ENCODE results near the gene SLC26A1.
"Not testable (repeated sequence)": the region's sequence is repeated elsewhere in the genome, so short reads cannot be mapped to it uniquely, and the experiment has no call there.

The SLC26A1 gene

DNA sequence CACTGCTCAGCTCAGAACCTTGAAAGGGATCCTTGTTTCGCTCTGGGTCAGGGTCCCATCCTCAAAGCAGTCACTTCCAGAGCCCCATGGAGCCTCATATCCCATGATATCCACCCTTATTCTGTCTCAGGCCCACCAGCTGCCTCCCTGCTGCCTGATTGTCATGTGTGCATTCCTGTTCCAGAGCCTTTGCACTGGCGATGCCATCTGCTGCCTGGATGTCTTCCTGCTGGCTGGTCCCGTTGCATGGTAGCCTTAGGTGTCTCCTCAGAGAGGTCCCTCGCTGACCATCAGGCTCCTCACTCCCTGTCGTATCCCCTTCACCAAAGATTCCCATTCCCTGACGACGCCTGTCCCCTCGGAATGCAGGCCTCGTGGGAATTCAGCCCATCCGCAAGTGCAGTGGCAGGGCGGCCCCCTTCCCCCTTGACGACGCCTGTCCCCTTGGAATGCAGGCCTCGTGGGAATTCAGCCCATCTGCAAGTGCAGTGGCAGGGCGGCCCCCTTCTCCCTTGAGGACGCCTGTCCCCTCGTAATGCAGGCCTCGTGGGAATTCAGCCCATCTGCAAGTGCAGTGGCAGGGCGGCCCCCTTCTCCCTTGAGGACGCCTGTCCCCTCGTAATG lies 6.1 kb upstream of the SLC26A1 start:
- in situ Hi-C loops (cut with MboI; ENCODE audit: low sequenced_read_pairs), result not testable (repeated sequence)

DNA sequence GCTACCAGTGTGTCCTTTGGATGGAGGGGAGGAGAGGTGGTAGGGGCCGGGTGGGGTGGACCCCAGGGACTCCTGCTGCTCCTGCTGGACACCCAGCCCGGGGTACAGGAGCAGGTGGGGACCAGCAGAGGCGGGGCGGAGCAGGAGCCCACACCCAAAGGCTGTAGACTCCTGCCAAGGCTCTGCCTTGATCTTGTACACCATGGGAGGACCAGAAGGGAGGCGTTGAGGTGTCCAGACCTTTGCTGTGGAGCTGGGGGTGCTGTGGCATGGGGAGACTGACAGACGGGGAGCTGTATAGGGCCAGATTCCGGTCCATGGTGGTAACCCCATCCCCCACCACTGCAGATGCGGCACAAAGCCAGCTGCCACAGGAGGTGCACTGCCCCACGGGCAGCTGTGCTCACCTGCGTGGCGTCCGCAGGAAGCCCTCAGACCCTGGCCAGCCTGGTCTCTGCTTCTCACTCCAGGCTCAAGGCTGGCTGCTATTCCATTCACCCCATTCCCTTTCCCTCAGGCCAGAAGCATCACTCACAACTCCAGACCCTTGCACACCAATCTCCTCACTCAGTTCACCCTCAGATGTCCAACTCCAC lies 5.0 kb upstream of the SLC26A1 start:
- in situ Hi-C loops (cut with MboI; ENCODE audit: low sequenced_read_pairs), result no loop called here

DNA sequence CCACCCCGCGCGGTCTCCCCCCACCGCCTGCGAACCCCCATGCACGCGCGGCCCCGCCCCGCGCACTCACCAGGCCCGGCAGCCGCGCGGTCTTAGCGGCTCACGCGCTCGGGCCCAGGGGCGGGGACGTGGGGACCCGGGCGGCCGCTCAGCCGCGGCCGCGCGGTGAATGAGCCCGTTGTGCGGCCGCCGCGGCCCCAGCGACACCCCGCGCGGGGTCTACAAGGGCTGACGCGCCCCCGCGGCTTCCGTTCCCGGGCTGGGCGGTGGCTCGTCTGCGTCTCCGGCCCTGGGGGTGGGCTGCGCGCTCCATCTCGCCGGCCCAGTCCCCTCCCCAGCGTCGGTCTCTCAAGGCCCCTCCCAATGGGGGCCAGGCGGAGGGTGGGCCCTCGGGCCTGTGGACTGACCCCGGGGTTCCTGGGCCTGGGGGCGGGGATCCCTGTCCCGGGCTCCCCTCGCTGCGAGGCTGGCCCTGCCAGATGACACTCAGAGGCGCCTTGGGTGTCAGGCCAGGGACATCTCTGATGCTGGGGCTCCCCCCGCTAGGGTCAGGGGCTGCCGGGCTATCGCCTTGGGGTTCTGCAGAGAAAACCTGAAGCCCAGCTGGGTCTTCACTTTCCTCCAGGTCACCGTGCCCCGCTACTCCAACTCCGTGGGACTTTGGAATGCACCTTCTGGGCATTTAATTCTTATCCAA lies 4.3 kb upstream of the SLC26A1 start:
- in situ Hi-C loops (cut with MboI; ENCODE audit: low sequenced_read_pairs), result no loop called here

DNA sequence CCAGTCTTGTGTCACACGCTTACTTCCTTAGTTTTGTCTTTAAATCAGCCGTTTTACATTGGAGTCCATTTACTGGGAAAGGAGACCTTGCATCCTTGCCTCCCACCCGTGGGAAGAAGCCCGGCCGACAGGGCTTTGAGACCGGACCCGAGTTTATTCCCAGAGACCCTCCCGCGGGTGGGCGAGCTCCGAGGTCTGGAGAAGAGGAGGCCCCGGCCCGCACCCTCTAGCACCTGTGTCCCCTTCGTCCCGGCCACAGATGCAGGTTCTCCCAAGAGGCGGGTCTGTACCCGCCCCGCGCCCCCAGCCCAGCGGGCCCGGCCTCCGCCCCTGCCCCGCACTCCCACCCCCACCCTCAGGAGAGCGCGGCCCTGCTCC lies 3.8 kb upstream of the SLC26A1 start:
- in situ Hi-C loops (cut with MboI; ENCODE audit: low sequenced_read_pairs), result no loop called here

DNA sequence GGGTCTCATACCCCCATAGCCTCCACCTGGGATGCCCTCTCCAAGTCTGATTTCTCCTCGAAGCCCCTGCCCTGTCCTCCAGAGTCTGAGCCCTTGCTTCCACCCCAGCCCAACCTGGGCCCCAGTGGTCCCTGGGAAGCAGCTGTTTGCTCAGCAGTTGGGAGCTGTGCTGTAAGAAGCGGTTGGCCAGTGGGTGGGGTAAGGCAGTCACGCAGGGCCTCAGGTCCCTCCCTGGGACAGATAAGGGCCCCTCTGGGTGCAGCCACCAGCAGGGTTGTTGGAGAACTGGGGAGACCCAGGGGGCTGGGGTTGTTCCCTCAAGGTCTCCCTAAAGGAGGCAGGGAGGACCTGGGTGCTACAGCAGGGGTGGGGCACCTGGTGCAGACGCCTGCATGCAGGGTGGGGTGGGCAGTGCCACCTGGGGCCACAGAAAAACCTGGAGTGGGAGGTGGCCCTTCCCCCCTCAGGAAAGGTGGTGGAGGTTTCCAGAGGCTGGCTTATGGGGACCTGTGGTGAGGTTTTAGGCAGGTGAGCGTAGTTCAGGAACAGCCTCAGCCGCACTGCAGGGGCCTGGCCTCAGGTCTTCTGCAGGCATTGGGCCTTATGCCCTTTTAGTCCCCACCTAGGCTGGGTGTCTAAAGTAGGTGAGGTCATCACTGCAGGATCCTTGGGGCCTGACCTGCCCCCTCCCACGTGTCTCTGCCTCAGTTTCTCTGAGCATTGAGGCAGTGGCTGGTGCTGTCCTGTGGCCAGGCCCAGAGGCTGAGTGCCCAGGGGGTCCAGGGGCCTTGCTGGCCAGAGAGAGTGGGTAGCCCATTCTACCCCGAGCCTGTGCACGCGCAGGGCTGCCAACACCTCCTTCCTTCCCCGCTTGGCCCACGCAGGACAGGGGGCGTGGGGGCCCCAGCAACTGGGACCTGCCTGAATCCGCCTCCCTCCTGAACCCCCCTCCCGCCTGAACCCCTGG lies 3.1 kb upstream of the SLC26A1 start:
- in situ Hi-C loops (cut with MboI; ENCODE audit: low sequenced_read_pairs), result no loop called here

DNA sequence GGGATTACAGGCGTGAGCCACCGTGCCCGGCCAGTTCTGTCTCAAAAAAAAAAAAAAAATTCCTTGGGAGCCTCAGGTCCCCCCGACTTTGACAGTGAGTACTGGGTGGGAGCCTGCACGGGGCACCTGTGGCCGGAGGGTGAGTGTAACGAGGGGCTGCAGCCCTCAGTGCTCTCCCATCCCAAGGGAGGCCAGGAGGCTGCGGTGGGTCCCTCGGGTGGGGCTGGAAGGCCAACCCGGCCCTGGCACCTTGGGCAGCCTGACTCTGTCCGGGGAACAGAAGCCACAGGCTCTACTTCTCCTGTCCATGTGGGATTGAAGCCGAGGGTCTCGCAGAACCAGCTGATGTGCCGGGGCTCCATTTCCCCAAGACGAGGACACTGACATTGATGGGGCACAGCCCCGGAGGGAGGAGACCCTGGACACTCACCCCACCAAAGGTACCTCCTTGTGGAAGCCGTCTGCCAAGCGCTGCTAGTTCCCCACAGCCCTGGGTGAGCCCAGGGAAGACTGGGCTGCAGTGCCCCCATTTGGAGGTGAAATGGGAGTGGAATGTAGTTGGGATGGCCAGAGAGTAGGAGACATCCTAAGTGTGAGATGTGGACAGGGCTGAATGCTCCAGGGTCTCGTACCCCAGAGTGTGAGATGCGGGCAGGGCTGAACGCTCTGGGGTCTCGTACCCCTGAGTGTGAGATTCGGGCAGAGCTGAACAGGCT lies 2.3 kb upstream of the SLC26A1 start:
- in situ Hi-C loops (cut with MboI; ENCODE audit: low sequenced_read_pairs), result no loop called here

DNA sequence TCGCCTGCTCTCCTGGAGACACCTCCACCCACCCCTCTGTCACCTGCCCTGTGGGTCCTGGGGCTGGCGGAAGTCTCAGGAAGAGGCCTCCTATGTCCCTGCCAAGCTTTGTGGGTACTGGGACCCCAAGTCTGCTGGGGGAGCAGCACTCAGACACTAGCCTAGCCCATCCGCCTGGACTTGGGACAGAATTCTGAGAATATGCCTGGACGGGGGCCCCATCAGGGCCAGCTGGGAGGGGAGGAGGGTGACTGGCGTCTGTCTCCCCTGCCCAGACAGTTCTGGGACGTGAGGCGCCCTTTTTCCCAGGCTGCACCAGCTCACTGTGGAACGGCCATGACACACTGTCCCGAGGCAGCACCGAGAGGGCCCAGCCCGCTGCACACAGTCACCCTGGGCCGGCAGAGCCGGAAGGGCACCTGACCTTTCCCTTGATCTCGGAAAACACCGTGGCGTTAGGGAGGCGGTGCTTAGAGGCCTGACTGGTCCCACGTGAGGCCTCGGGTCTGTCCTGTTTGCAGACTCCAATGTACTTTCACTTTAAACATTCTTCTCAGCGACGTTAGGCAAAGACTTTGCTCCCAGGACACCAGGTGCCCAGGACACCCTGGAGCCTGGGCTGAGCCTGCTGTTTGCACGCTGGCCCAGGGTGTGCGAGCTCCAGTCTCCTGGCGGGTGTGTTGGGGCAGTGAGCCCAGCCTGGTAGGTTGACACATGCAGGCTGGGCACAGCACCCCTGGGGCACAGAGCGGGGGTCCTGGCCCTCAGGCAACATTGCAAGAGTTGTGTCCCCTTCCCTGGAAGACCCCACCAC lies 700 bp downstream of the SLC26A1 start:
- in situ Hi-C loops (cut with MboI; ENCODE audit: low sequenced_read_pairs), result no loop called here

DNA sequence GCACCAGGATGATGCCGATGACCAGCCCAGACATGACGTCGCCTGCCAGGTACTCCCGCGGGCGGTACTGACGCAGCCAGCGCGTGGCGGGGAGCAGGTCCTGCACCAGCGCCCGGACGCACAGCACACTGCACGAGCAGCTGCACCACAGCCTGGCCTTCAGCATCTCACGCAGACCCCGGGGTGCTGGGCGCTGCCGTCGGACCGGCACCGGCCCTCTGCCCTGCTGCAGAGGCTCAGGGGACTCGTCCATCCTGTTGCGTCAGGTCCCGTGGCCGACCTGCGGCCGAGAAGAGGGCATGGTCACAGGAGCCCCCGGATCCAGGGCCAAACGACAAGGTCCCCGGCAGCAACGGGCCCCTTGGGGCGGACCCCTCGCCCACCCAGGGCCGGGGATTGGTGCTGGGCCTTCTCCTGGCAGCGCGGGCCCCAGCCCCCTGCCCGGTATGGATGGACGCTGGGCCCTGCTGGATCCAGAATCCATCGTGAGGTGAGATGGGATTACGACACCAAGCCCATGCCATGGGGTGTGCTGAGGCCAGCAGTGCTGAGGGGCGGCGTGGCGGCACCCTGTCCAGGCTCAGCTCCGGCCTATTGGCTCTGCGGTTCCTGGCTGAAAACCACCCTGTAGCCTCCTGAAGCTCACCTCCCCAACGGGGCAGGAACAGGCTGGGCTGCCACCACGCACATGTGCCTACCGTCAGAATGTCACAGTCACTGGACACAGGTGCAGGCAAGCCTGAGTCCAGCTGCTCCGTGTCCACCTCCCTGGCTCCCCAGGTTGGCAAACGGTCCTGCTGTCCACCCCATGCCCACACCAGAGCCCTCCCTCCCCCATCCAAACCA lies 1.5 kb downstream of the SLC26A1 start:
- in situ Hi-C loops (cut with MboI; ENCODE audit: low sequenced_read_pairs), result no loop called here

DNA sequence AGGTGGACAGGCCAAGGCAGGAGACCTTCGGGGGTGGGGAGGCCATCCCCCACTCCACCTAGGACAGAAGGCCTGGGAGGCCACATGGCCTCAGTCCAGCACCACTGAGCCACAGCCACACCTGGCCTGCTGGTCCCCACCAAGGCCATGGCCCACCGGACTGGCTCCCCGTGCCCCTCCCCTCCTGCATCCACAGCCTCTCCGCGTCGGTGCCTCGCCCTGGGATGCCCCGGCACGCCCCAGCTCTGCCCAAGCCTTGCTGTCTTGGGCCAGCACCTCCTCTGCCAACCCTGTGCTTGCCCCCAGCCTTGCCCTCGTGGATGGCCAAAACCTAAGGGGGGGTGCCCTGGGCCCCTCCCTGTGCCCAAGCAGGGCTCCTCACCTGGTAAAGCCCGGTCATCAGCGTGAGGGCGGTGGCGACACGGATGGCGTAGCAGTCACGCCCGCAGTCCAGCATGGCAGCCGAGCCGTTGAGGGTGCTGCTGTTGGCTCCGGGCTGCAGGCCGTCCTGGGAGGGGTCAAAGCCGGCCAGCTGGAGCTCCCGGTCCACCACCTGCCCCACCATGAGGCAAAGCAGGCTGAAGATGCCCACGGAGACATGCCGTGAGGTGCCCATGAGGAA lies 2.3 kb downstream of the SLC26A1 start:
- in situ Hi-C loops (cut with MboI; ENCODE audit: low sequenced_read_pairs), result no loop called here

DNA sequence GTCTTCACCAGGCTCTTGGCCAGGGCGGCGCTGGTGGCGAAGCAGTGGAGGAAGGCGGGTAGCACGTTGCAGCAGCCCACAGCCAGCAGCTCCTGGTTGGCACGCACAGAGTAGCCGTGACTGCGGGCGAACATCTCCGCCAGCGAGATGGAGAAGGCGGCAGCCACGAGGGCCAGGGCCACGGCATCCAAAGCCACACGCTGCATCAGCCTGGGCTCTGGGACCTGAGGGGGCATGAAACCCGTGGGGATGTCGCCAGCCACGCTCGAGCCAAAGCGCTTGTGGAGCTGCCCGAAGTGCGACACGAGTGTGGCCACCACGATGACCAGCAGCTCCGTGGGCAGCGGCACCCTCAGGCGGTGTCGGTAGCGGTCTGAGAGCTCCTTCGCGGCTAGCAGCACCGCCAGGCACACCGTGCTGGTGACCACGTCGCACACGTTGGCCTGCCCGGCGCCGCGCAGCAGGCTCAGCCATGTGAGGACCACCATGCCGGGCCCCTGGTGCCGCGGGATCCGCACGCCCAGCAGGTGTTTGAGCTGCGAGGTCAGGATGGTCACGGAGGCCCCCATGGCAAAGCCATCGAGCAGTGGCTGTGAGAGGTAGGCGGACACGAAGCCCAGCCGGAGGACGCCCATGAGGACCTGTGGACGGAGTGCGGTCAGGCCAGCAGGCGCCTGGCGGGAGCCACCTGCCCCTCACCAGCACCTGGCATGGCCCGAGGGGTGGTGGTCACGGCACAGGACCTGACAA lies 3.3 kb downstream of the SLC26A1 start:
- in situ Hi-C loops (cut with MboI; ENCODE audit: low sequenced_read_pairs), result no loop called here

DNA sequence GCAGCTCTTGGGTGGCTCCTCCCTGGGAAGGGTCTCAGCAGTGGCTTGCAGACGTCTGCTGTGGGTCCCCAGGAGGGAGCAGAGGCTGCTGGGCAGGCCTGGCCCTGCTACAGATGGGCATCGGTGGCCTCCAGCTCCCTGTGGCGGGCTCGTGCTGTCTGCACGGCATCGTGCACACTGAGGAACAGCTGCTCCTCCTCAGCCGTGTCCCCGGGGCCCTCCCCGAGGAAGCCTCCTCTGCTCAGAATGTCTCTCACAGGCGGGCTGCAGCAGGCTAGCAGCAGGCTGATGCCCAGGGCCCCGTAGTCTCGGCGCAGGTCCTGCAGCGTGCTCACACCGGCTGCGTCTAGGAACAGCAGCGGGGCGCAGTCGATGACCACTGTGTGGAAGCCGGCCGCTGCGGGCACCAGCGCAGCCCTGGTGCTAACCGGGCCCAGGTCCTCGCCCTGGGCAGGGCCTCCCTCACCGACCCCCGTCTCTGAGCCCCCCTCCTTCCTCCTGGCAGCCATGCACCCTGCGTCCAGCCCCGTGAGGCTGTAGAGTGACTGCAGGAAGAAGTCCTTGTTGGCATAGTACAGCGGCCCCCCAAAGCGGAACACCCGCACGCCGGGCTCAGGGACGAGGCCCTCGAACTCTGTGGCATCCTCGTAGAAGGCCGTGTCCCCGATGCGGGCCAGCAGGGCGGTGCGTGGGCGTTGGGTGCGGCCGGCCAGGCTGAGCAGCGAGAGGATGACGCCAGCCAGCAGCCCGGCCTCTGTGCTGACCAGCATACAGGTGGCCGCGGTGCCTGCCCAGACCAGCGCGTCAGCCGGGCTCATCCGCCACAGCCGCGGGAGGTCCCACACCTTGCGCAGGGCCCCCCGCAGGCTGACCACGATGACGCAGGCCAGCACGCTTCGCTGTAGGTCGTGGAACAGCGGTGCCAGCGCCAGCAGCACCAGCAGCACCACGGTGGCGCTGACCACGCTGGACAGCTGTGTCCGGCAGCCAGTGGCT lies 4.2 kb downstream of the SLC26A1 start:
- in situ Hi-C loops (cut with MboI; ENCODE audit: low sequenced_read_pairs), result no loop called here

DNA sequence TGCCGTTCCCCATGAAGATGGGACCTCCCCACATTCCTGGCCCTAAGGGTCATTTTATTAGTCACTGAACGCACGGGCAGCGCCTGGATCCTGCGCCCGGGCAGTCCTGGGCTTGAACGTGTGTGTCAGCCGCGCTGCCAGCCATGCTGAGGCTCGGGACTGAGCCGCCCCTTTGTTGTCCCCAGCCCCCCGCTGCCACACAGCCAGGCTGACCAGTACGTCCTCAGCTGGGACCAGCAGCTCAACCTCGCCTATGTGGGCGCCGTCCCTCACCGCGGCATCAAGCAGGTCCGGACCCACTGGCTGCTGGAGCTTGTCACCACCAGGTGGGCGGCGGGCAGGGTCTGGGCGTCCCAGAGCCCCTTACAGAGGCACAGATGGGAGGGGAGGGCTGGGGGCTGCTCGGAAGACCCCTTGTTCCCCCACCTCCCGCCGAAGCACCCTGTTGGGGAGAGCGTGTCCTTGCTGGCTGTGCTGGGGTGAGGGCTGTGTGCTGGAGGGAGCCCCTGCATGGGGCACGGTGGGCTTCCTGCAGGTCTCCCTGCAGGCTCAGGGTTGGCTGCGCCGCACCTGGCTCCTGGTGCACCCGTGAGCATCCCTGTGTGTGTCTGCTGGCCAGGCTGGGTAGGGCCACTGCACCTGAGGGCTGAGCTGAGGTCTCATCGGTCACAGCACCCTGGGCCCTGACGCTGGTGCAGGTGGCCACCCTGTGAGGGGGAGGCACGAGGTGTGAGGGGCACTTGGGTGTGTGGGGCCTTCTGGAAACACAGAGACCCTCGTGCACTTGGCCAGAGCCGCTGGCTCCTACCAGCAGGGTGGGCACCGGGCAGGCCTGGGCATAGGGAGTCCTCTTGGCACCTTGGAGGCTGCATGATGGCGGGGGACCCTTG lies 5.3 kb downstream of the SLC26A1 start:
- in situ Hi-C loops (cut with MboI; ENCODE audit: low sequenced_read_pairs), result no loop called here

DNA sequence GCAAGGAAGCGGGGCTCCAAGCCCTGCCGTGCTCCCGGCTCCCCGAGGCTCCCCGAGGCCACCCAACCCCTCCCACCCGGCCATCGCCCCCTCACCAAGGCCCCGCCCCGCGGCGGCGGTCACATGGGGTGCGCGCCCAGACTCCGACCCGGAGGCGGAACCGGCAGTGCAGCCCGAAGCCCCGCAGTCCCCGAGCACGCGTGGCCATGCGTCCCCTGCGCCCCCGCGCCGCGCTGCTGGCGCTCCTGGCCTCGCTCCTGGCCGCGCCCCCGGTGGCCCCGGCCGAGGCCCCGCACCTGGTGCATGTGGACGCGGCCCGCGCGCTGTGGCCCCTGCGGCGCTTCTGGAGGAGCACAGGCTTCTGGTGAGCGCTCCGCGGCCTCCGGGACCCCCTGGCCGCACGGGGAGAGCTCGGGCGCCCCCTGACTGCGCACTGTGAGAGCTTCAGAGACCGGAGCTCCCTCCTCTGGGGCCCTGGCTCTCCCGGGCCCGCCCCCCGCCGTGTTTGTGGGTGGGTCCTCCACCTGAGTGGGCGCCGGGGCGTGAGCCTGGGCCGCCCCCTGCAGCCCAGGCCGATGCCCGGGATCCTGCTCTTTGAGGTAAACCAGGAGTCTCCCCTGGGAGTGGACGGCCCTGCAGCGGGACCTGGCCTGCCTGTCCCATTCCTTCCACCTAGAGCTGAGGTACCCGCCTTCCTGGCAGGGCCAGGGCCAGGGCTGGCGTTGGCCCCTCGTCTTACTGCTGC lies 6.2 kb downstream of the SLC26A1 start, which contains the start of gene IDUA:
IDUA (plus strand) TSS at position 166 of the 745 bp plus-strand sequence; CDS start at position 207, 41 bp downstream.
- in situ Hi-C loops (cut with MboI; ENCODE audit: low sequenced_read_pairs), result no loop called here

DNA sequence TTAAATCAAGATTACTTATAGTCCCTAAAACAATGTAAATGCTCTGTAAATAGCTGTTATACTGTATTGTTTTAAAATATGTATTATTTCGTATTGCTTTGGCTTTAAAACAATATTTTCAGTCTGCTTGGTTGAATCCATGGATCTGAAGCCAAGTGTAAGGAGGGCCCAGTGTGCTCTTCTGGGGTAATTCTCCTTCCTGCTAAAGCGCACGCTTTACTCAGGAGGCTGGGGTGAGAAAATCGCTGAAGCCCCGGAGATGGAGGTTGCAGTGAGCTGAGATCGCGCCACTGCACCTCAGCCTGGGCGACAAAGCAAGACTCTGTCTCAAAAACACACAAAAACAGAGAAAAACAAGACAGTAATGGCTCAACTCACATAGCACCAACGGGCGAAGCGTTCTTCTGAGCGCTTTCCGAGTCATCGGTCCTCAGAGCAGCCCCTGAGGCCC lies 6.8 kb downstream of the SLC26A1 start:
- in situ Hi-C loops (cut with MboI; ENCODE audit: low sequenced_read_pairs), result no loop called here
